OCI-LY7 (cell line): Measurements from ENCODE around the gene KRTAP10-9. TPM values are rescaled to one million over a fixed set of nuclear protein-coding genes. Genes with fewer than 3 reads are reported as not detected.

Source experiments
- BruUV-seq: library from RNA; stranded (reverse); fragments of 400-500 nt; replicated peaks from 2 replicates; lab custom pipeline; 2021; lab: Mats Ljungman, UMichigan
- CTCF ChIA-PET: fragments of 300-600 bp; sonication (Branson Sonifier 250); formaldehyde crosslinking; loops from one replicate; lab custom pipeline; 2022; ENCODE audit warnings: antibody characterized with exemption; ENCODE audit not compliant: unreplicated experiment; lab: Charles Lee
- POLR2A ChIA-PET: fragments of 300-600 bp; sonication (Branson Sonifier 250); formaldehyde crosslinking; loops from one replicate; lab custom pipeline; 2022; ENCODE audit warnings: antibody characterized with exemption; lab: Charles Lee
- DNase-seq: peaks from one replicate; pipeline ENCODE4 v3.0.0-alpha.2; 2015; ENCODE audit warnings: low spot score
- H2AFZ ChIP-seq: fragments of 200-600 bp; sonication (generic), shearing (Covaris generic); 2 replicates; pipeline ENCODE4 v1.6.1; 2014; ENCODE audit warnings: mild to moderate bottlenecking, antibody characterized with exemption, low read length, moderate library complexity
- H3K27ac ChIP-seq: fragments of 200-600 bp; sonication (generic); 2 replicates; pipeline ENCODE4 v1.5.1; 2014; ENCODE audit warnings: mixed run types, low read depth, mild to moderate bottlenecking, moderate library complexity, low read length, inconsistent platforms; ENCODE audit not compliant: poor library complexity, severe bottlenecking
- H3K36me3 ChIP-seq: fragments of 200-600 bp; sonication (generic); 2 replicates; pipeline ENCODE4 v1.6.1; 2014; ENCODE audit warnings: mild to moderate bottlenecking, antibody characterized with exemption, low read length, moderate library complexity, mixed read lengths; ENCODE audit not compliant: insufficient read depth
- H3K4me1 ChIP-seq: fragments of 200-600 bp; sonication (generic); 2 replicates; pipeline ENCODE4 v1.5.1; 2014; ENCODE audit warnings: mild to moderate bottlenecking, low read length; ENCODE audit not compliant: insufficient read depth, poor library complexity, severe bottlenecking
- H3K4me2 ChIP-seq: fragments of 200-600 bp; sonication (generic); 2 replicates; pipeline ENCODE4 v1.6.1; 2014; ENCODE audit warnings: mild to moderate bottlenecking, low read length
- H3K4me3 ChIP-seq: fragments of 200-600 bp; sonication (generic); 2 replicates; pipeline ENCODE4 v1.5.1; 2014; ENCODE audit warnings: mild to moderate bottlenecking, low read depth, low read length; ENCODE audit not compliant: poor library complexity, severe bottlenecking
- H3K79me2 ChIP-seq: fragments of 200-600 bp; sonication (generic); 2 replicates; pipeline ENCODE4 v1.6.1; 2016; ENCODE audit warnings: low read depth, mild to moderate bottlenecking, low read length, moderate library complexity, mixed read lengths; ENCODE audit not compliant: insufficient read depth
- H3K9me2 ChIP-seq: fragments of 200-600 bp; sonication (generic); 2 replicates; pipeline ENCODE4 v1.6.1; 2016; ENCODE audit warnings: mild to moderate bottlenecking, low read length, mixed read lengths; ENCODE audit not compliant: insufficient read depth
- H3K9me3 ChIP-seq: fragments of 200-600 bp; sonication (generic); 2 replicates; pipeline ENCODE4 v1.6.1; 2014; ENCODE audit warnings: mild to moderate bottlenecking, mixed run types, low read length, mixed read lengths
- H4K20me1 ChIP-seq: fragments of 200-600 bp; sonication (generic); 2 replicates; pipeline ENCODE4 v1.6.1; 2014; ENCODE audit warnings: mild to moderate bottlenecking, antibody characterized with exemption, low read length, moderate library complexity, mixed read lengths; ENCODE audit not compliant: insufficient read depth
- CTCF ChIP-seq: fragments of 200-600 bp; sonication (generic); conservative IDR thresholded peaks from 2 replicates; pipeline ENCODE4 v1.5.1; 2014; ENCODE audit warnings: mild to moderate bottlenecking, antibody characterized with exemption, low read length, moderate library complexity, mixed read lengths
- EZH2phosphoT487 ChIP-seq: fragments of 200-600 bp; sonication (generic); IDR thresholded peaks from 2 replicates; pipeline ENCODE4 v1.6.1; 2018; ENCODE audit warnings: low read depth, borderline replicate concordance, mild to moderate bottlenecking, mixed run types, antibody characterized with exemption, low read length, moderate library complexity, mixed read lengths
- intact Hi-C: fragments of 100-400 bp; cut with micrococcal nuclease; formaldehyde crosslinking; loops from one replicate; pipeline ENCODE4 v1.10.0; 2022; ENCODE audit not compliant: unreplicated experiment
- total RNA-seq, 2 experiments: library from RNA; depleted of rRNA in 1 of 2; stranded (reverse); fragments of >200 nt in 1 of 2; shearing (Covaris generic) in 1 of 2; gene quantifications; 2 replicates each; pipeline ENCODE4 v1.2.3, GENCODE V29; 2014 to 2022

Gene KRTAP10-9
- total RNA-seq, 2 experiments from 2014 or later, result not detected

GRCh38 chr21:44639331-44639655, 12.4 kb downstream of the KRTAP10-9 start:
- CTCF ChIA-PET, result no interaction called here
- no peaks in the 10 kb centered on the region for H4K20me1 ChIP-seq
- H3K4me1 ChIP-seq, result no peaks in the 10 kb centered on the region
- BruUV-seq, result no TSS peak
- no peaks in the 10 kb centered on the region for H3K36me3 ChIP-seq
- POLR2A ChIA-PET, result no interaction called here
- H3K79me2 ChIP-seq, result no peaks in the 10 kb centered on the region
- H2AFZ ChIP-seq, result no peak overlapping the region
- H3K9me2 ChIP-seq, result no peaks in the 10 kb centered on the region
- no peak overlapping the region for H3K27ac ChIP-seq
- no peak for DNase-seq
- no peaks in the 10 kb centered on the region for H3K9me3 ChIP-seq
- TF ChIP-seq EZH2phosphoT487, result no peak
- TF ChIP-seq CTCF, result no peak
- H3K4me3 ChIP-seq, result no peak overlapping the region
- intact Hi-C loops, result no loop called here
- no peak overlapping the region for H3K4me2 ChIP-seq

GRCh38 chr21:44640761-44641160, 13.9 kb downstream of the KRTAP10-9 start:
- intact Hi-C loops, result no loop called here
- no peaks in the 10 kb centered on the region for H4K20me1 ChIP-seq
- no peaks in the 10 kb centered on the region for H3K36me3 ChIP-seq
- no peak for DNase-seq
- H3K4me3 ChIP-seq, result no peak overlapping the region
- H3K9me2 ChIP-seq, result no peaks in the 10 kb centered on the region
- H3K4me1 ChIP-seq, result no peaks in the 10 kb centered on the region
- TF ChIP-seq EZH2phosphoT487 (no peak), CTCF (no peak)
- H3K9me3 ChIP-seq, result peaks cover 7% of the 10 kb centered on the region
- H3K79me2 ChIP-seq, result no peaks in the 10 kb centered on the region
- no TSS peak for BruUV-seq
- H3K27ac ChIP-seq, result no peak overlapping the region
- H3K4me2 ChIP-seq, result no peak overlapping the region
- ChIA-PET POLR2A (no interaction called here), CTCF (no interaction called here)
- no peak overlapping the region for H2AFZ ChIP-seq

GRCh38 chr21:44643741-44644310, 16.9 kb downstream of the KRTAP10-9 start:
- BruUV-seq, result no TSS peak
- TF ChIP-seq EZH2phosphoT487 (no peak), CTCF (no peak)
- CTCF ChIA-PET, result no interaction called here

More at GRCh38 chr21:44643741-44644310, 16.9 kb downstream of the KRTAP10-9 start:
- Histone ChIP-seq H2AFZ (no peak overlapping the region), H3K9me3 (peaks cover 7% of the 10 kb centered on the region), H3K27ac (no peak overlapping the region), H4K20me1 (no peaks in the 10 kb centered on the region), H3K4me1 (no peaks in the 10 kb centered on the region), H3K79me2 (no peaks in the 10 kb centered on the region), H3K4me3 (no peak overlapping the region), H3K4me2 (no peak overlapping the region), H3K36me3 (no peaks in the 10 kb centered on the region), H3K9me2 (no peaks in the 10 kb centered on the region)
- POLR2A ChIA-PET, result no interaction called here
- DNase-seq, result no peak
- intact Hi-C loops, result no loop called here
